Vagina (tissue), 2 donors: ENCODE measurements around the gene ELFN2.

Source experiments
- POLR2A ChIP-seq, 2 donors: fragments of 450-650 bp; IDR thresholded peaks; one replicate each; pipeline ENCODE4 v1.6.1; 2017; ENCODE audit warnings: antibody characterized with exemption in 2 of 2, mild to moderate bottlenecking in 2 of 2, moderate library complexity in 2 of 2
- POLR2AphosphoS5 ChIP-seq, 2 donors: sonication (generic); formaldehyde crosslinking; IDR thresholded peaks; one replicate each; pipeline ENCODE4 v1.9.0; 2017; ENCODE audit warnings: antibody characterized with exemption in 2 of 2, mild to moderate bottlenecking in 2 of 2, low read depth in 1 of 2; ENCODE audit not compliant: insufficient read depth in 1 of 2
- TF ChIP-seq, protein P1 (sequence below), 3 experiments: fragments of 450-650 bp in 2 of 3; fragments of 200-600 bp in 1 of 3; sonication (generic) in 1 of 3; IDR thresholded peaks; one replicate each; pipeline ENCODE4 v1.5.1; 2017 to 2019; ENCODE audit warnings: antibody characterized with exemption in 3 of 3, mild to moderate bottlenecking in 2 of 3, moderate library complexity in 2 of 3

DNA sequence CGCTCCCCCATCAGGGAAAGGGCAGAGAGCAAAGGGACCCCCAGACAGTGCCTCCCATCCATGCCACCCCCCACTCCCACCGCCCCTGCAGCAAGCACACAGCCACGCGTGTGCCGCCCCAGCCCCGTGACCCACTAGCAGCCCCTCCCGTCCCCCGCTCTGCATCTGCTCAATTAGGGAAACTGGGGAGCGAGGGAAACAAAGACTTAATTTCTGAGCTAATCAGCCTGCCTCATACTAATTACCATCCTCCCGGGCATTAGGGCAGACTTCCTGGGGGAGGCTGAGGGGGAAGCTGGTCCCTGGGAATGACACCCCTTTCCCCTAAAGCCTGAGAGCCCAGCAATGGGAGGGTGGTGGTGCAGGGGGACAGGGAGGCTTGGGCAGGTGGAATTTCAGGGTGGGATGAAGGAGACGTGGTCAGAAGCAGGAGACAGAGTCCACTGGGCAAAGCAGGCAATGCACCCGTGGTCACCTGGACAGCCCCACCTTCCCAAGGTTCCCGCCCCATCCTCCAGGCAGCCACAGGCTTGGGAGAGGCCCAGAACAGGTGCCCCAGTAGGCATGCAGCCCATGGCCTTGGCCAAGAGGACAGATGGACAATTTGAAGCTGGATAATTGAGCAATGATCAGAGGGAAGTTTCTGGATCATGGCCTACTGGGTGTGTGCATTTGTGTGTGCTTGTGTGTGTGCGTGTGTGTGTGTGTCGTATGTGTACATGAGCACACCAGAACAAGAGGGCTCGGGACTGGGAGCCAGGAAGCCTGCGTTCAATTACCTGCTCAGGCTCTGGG is 20.6 kb downstream of the ELFN2 start:
- TF ChIP-seq, protein P1, sequence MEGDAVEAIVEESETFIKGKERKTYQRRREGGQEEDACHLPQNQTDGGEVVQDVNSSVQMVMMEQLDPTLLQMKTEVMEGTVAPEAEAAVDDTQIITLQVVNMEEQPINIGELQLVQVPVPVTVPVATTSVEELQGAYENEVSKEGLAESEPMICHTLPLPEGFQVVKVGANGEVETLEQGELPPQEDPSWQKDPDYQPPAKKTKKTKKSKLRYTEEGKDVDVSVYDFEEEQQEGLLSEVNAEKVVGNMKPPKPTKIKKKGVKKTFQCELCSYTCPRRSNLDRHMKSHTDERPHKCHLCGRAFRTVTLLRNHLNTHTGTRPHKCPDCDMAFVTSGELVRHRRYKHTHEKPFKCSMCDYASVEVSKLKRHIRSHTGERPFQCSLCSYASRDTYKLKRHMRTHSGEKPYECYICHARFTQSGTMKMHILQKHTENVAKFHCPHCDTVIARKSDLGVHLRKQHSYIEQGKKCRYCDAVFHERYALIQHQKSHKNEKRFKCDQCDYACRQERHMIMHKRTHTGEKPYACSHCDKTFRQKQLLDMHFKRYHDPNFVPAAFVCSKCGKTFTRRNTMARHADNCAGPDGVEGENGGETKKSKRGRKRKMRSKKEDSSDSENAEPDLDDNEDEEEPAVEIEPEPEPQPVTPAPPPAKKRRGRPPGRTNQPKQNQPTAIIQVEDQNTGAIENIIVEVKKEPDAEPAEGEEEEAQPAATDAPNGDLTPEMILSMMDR (IDR thresholded peaks at IDR 0.05), result no peak
- TF ChIP-seq POLR2AphosphoS5 (IDR thresholded peaks at IDR 0.05; ENCODE audit: insufficient read depth in 1 of 2, low read depth in 1 of 2) (no peak), POLR2A (IDR thresholded peaks at IDR 0.05) (no peak)
